HUES6 (cell line): ENCODE measurements around the gene EHBP1L1.

Source experiments
- H3K27ac ChIP-seq: 2 replicates; pipeline ENCODE4 v1.7.0; 2013; ENCODE audit warnings: low read depth, mild to moderate bottlenecking, low read length, inconsistent platforms
- H3K27me3 ChIP-seq: 2 replicates; pipeline ENCODE4 v1.6.1; 2013; ENCODE audit warnings: low read length; ENCODE audit not compliant: control insufficient read depth, insufficient read depth
- H3K36me3 ChIP-seq: 2 replicates; pipeline ENCODE4 v1.6.1; 2013; ENCODE audit warnings: low read length; ENCODE audit not compliant: control insufficient read depth, insufficient read depth
- H3K4me1 ChIP-seq: 2 replicates; pipeline ENCODE4 v1.6.1; 2013; ENCODE audit warnings: low read length; ENCODE audit not compliant: control insufficient read depth, insufficient read depth
- H3K4me3 ChIP-seq: 2 replicates; pipeline ENCODE4 v1.5.1; 2013; ENCODE audit warnings: low read depth, low read length
- H3K9ac ChIP-seq: one replicate; pipeline ENCODE4 v1.6.1; 2013; ENCODE audit warnings: mild to moderate bottlenecking, low read length
- H3K9me3 ChIP-seq: 2 replicates; pipeline ENCODE4 v1.6.1; 2013; ENCODE audit warnings: low read depth, low read length; ENCODE audit not compliant: control insufficient read depth, insufficient read depth

EHBP1L1 gene

GRCh38 chr11:65615229-65615949, 39.5 kb downstream of the EHBP1L1 start, which contains the start of gene PCNX3:
TSS of gene PCNX3 (plus strand) at chr11:65615776. CDS start at chr11:65616312, 536 bp downstream.
- Histone ChIP-seq H3K36me3 (peaks cover 35% of the 10 kb centered on the region), H3K27ac (peak within 1 kb of the TSS; percentile 18; the same call in 1 of the 2 replicates), H3K9me3 (no peaks in the 10 kb centered on the region), H3K4me3 (peak within 1 kb of the TSS; percentile 76), H3K9ac (peak within 1 kb of the TSS; percentile 88), H3K27me3 (no peaks in the 10 kb centered on the region), H3K4me1 (peaks cover 26% of the 10 kb centered on the region)

GRCh38 chr11:65615950-65616574, 40.2 kb downstream of the EHBP1L1 start:
- peak overlapping the region; percentile 73 for H3K9ac ChIP-seq
- H3K9me3 ChIP-seq, result no peaks in the 10 kb centered on the region
- peak overlapping the region; percentile 18; the same call in 1 of the 2 replicates for H3K27ac ChIP-seq
- H3K27me3 ChIP-seq, result no peaks in the 10 kb centered on the region
- peaks cover 26% of the 10 kb centered on the region for H3K4me1 ChIP-seq
- peak overlapping the region; percentile 76 for H3K4me3 ChIP-seq
- H3K36me3 ChIP-seq, result peaks cover 42% of the 10 kb centered on the region

GRCh38 chr11:65616575-65617001, 40.7 kb downstream of the EHBP1L1 start:
- Histone ChIP-seq H3K9ac (peak overlapping the region; percentile 65), H3K36me3 (peaks cover 47% of the 10 kb centered on the region), H3K4me3 (peak overlapping the region; percentile 76), H3K9me3 (no peaks in the 10 kb centered on the region), H3K27ac (peak overlapping the region; percentile 11; the same call in 1 of the 2 replicates), H3K27me3 (no peaks in the 10 kb centered on the region), H3K4me1 (peaks cover 23% of the 10 kb centered on the region)

DNA sequence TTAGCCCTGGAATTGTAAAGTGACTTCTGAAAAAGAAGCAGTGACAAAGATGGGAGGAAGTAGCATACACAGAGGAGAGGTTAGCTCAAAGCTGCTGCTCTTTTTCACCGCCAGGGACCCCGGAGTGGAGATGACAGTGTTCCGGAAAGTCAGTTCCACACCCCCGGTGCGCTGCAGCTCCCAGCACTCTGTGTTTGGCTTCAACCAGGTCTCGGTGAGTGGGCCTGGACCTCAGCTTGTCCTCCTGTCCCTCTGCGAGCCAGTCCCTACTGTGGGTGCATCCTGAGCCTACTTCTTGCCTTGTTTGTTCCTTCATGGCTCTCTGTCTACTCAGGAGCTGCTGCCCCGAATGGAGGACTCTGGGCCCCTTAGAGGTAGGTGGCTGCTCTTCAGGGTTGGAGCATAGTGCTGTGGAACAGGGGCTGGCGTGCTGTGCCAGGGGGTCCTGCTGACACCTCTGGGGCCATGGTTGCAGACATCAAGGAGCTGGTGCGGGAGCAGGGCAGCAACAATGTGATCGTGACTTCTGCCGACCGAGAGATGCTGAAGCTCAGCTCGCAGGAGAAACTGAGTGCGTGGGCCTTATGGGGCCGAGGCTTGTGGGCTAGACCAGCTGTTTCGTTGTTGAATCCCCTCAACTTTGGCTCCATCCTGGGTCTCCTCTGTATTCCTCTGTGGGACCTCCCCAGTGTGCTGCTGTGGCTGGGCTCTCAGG, 41.4 kb downstream of the EHBP1L1 start:
- Histone ChIP-seq H3K4me3 (peak overlapping the region; percentile 11; the same call in 1 of the 2 replicates), H3K4me1 (peaks cover 16% of the 10 kb centered on the region), H3K9ac (no peak overlapping the region), H3K27ac (no peak overlapping the region), H3K36me3 (peaks cover 54% of the 10 kb centered on the region), H3K27me3 (no peaks in the 10 kb centered on the region), H3K9me3 (no peaks in the 10 kb centered on the region)

GRCh38 chr11:65617990-65618751, 42.3 kb downstream of the EHBP1L1 start:
- Histone ChIP-seq H3K9ac (no peak overlapping the region), H3K27me3 (no peaks in the 10 kb centered on the region), H3K4me1 (peaks cover 7% of the 10 kb centered on the region), H3K27ac (no peak overlapping the region), H3K36me3 (peaks cover 59% of the 10 kb centered on the region), H3K4me3 (no peak overlapping the region), H3K9me3 (no peaks in the 10 kb centered on the region)

DNA sequence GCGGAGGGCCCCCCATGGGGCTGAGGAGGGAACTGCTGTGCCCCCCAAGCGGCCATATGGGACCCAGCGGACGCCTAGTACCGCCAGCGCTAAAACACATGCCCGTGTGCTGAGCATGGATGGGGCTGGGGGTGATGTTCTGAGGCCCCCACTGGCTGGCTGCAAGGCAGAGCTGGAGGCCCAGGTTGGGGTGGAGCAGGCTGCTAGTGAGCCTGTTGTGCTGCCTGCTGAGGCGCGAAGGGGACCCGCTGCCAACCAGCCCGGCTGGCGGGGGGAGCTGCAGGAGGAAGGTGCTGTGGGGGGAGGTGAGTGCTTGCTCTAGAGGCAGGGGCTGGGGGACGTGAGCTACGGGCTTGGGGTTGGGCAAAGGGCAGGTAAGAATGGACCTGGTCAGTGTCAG, 42.9 kb downstream of the EHBP1L1 start:
- Histone ChIP-seq H3K27me3 (no peaks in the 10 kb centered on the region), H3K4me1 (peaks cover 5% of the 10 kb centered on the region), H3K27ac (no peak overlapping the region), H3K9ac (no peak overlapping the region), H3K9me3 (no peaks in the 10 kb centered on the region), H3K36me3 (peaks cover 65% of the 10 kb centered on the region), H3K4me3 (no peak overlapping the region)

DNA sequence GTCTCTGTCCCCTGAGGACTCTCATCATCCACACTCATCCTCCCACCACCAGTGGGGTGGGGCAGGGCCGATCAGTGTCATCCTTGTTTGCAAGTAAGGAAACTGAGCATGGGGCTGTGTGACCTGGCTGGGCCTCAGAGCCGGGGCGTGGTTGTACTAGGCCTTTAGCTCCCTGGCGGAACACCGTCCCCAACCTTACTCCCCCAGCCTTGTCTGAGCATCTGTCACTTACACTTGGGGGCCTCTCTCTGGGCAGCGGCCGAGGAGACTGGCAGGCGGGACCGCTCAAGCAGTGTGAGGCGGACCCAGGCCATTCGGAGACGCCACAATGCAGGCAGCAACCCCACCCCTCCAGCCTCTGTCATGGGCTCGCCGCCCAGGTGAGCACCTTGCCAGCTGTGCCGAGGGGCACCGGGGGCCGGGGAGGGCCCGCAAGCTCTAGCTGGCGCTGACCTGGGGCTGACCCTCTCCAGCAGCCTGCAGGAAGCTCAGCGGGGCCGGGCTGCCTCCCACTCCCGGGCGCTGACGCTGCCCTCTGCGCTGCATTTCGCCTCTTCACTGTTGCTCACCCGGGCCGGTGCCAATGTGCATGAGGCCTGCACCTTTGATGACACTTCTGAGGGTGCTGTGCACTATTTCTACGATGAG, 43.6 kb downstream of the EHBP1L1 start:
- Histone ChIP-seq H3K9ac (no peak overlapping the region), H3K9me3 (no peaks in the 10 kb centered on the region), H3K27ac (no peak overlapping the region), H3K36me3 (peaks cover 72% of the 10 kb centered on the region), H3K4me1 (peaks cover 5% of the 10 kb centered on the region), H3K27me3 (no peaks in the 10 kb centered on the region), H3K4me3 (no peak overlapping the region)

DNA sequence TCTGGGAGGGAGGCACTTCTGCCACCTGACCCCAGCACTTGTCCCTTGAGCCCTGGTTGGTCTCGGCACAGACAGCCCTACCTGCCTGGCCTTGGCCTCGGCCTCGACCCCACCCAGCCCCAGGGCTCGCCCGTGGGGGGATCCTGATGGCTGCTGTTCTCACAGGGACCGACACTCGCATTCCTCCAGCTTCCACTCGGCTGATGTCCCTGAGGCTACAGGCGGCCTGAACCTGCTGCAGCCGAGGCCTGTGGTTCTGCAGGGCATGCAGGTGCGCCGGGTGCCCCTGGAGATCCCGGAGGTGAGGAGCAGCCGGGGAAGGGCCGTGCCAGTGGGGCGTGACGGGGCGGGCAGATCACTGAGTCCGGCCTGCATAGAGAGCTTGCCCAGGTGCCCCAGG, 44.8 kb downstream of the EHBP1L1 start:
- Histone ChIP-seq H3K4me3 (no peak overlapping the region), H3K9ac (no peak overlapping the region), H3K36me3 (peaks cover 83% of the 10 kb centered on the region)

DNA sequence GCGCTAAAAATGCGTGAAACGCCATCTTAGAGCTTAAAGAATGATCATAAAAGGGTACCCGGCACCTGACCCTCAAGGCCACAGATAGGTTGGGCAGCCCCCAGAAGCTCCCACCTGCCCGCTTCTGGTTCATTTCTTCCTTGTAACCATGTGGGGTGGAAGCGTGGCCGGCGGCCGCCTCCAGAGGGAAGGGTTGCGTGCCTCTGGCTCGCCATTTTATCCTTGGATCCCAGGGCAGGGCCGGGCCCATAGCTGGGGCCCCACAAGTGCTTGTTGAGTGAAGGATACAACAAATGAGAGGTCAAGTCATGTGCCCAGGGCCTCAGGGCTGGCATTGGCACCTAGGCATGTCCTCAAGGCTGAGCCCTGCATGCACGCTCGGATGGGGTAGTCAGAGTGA, 45.6 kb downstream of the EHBP1L1 start:
- Histone ChIP-seq H3K27ac (no peak overlapping the region), H3K9me3 (no peaks in the 10 kb centered on the region), H3K9ac (no peak overlapping the region), H3K4me1 (peaks cover 3% of the 10 kb centered on the region), H3K27me3 (no peaks in the 10 kb centered on the region), H3K4me3 (no peak overlapping the region), H3K36me3 (peaks cover 91% of the 10 kb centered on the region)

More for the DNA sequence above, 44.8 kb downstream of the EHBP1L1 start:
- H3K27me3 ChIP-seq, result no peaks in the 10 kb centered on the region
- peaks cover 5% of the 10 kb centered on the region for H3K4me1 ChIP-seq
- no peaks in the 10 kb centered on the region for H3K9me3 ChIP-seq
- no peak overlapping the region for H3K27ac ChIP-seq

DNA sequence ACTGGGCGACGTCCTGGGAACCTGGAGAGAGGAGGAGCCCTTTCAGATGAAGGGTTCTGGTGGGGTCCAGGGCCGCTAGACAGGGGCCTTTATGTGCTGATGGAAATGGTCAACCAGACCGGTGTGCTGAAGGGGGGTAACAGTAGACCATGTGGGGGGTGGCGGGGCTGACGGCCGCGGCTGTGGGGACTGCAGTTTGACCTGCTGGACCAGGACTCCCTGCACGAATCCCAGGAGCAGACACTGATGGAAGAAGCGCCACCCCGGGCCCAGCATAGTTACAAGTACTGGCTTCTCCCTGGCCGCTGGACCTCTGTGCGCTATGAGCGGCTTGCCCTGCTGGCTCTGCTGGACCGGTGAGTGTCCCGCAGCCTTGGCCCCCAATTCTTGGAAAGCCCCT, 46.2 kb downstream of the EHBP1L1 start:
- Histone ChIP-seq H3K27me3 (no peaks in the 10 kb centered on the region), H3K4me3 (no peak overlapping the region), H3K36me3 (peaks cover 96% of the 10 kb centered on the region), H3K4me1 (no peaks in the 10 kb centered on the region), H3K9ac (no peak overlapping the region), H3K27ac (no peak overlapping the region), H3K9me3 (no peaks in the 10 kb centered on the region)
